Measurements from ENCODE around the gene ASTN2. TPM values are rescaled to one million over a fixed set of nuclear protein-coding genes. Genes with fewer than 3 reads are reported as not detected.

ASTN2 gene
- total RNA-seq, 1 donor from 2014 or later, result 0.53 TPM

DNA sequence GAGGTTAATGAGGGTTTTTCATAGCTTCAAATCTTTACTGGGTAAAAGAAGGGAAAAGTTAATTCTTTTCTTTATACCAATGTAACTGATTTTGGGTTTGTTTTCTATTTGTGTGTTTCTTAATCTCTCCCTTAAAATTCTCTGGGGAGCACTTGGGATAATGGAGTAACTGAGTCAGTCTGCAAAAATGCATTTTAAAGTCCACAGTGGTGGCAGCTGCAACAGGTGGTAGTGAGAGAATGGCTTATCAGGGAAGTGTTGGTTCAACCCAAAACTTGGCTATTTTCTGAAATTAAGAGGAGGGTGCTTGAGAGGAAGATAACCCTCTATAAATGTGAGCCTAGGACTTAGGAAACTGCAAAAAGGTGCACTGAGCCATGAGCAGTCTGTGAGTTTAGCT is 39.9 kb upstream of the ASTN2 start:
- DNase-seq (ENCODE audit: low read depth) (no peak), FAIRE-seq (no peak)
- Histone ChIP-seq H3K27me3 (ENCODE audit: control insufficient read depth, insufficient read depth, low read length) (no peaks in the 10 kb centered on the region), H3K36me3 (ENCODE audit: control insufficient read depth, insufficient read depth, low read length) (no peaks in the 10 kb centered on the region), H3K4me3 (ENCODE audit: low read depth, low read length) (no peak overlapping the region)
- no peak for TF ChIP-seq CTCF (IDR thresholded peaks at IDR 0.05; ENCODE audit: insufficient read depth, low read length, severe bottlenecking)

GRCh38 chr9:117453737-117454136 is 38.9 kb upstream of the ASTN2 start:
- TF ChIP-seq CTCF (IDR thresholded peaks at IDR 0.05; ENCODE audit: insufficient read depth, low read length, severe bottlenecking), result no peak
- FAIRE-seq (no peak), DNase-seq (ENCODE audit: low read depth) (no peak)
- no peaks in the 10 kb centered on the region for H3K27me3 ChIP-seq (ENCODE audit: control insufficient read depth, insufficient read depth, low read length)
- H3K4me3 ChIP-seq (ENCODE audit: low read depth, low read length), result no peak overlapping the region
- no peaks in the 10 kb centered on the region for H3K36me3 ChIP-seq (ENCODE audit: control insufficient read depth, insufficient read depth, low read length)

DNA sequence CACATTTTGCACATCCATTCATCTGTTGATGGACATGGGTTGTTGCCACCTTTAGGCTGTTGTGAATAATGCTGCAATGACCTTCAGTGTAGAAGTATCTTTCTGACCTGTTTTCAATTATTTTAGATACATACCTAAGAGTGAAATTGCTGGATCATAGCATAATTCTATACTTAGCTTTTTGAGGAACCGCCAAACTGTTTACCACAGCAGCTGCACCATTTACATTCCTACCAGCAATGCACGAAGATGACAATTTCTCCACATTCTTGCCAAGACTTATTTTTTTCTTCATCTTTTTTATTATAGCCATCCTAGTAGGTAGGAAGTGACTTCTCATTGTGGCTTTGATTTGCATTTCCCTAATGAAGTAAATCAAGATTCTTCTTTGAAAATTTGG is 36.5 kb upstream of the ASTN2 start:
- FAIRE-seq, result no peak
- H3K4me3 ChIP-seq (ENCODE audit: low read depth, low read length), result no peak overlapping the region

DNA sequence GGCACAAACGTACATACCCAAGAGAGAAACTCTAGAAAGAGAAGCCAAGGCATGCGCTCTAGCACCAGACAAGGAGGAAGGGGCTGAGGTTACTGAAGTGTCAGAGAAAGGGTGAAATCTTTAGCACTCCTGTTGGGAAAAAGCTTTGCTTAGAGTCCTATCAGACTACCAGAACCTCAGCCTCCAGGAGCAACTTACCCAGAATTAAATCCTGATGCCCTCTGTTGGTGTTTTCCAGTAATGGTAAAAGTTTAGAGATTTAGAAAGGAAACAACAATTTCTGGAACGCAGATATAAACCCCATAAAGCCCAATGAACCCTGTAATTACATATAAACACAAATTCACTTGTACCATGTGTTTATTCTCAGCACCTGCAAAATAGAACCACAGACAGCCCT is 33.2 kb upstream of the ASTN2 start:
- H3K36me3 ChIP-seq (ENCODE audit: control insufficient read depth, insufficient read depth, low read length), result no peaks in the 10 kb centered on the region
- DNase-seq (ENCODE audit: low read depth) (peak; percentile 3), FAIRE-seq (no peak)
- H3K4me3 ChIP-seq (ENCODE audit: low read depth, low read length), result no peak overlapping the region
- no peak for TF ChIP-seq CTCF (IDR thresholded peaks at IDR 0.05; ENCODE audit: insufficient read depth, low read length, severe bottlenecking)
- no peaks in the 10 kb centered on the region for H3K27me3 ChIP-seq (ENCODE audit: control insufficient read depth, insufficient read depth, low read length)

More for the DNA sequence above, 36.5 kb upstream of the ASTN2 start:
- no peak for DNase-seq (ENCODE audit: low read depth)
- Histone ChIP-seq H3K27me3 (ENCODE audit: control insufficient read depth, insufficient read depth, low read length) (no peaks in the 10 kb centered on the region), H3K36me3 (ENCODE audit: control insufficient read depth, insufficient read depth, low read length) (no peaks in the 10 kb centered on the region)
- TF ChIP-seq CTCF (IDR thresholded peaks at IDR 0.05; ENCODE audit: insufficient read depth, low read length, severe bottlenecking), result no peak

GRCh38 chr9:117445631-117446030 is 30.8 kb upstream of the ASTN2 start:
- no peak overlapping the region for H3K4me3 ChIP-seq (ENCODE audit: low read depth, low read length)
- no peaks in the 10 kb centered on the region for H3K36me3 ChIP-seq (ENCODE audit: control insufficient read depth, insufficient read depth, low read length)
- no peak for FAIRE-seq

More at GRCh38 chr9:117445631-117446030, 30.8 kb upstream of the ASTN2 start:
- no peaks in the 10 kb centered on the region for H3K27me3 ChIP-seq (ENCODE audit: control insufficient read depth, insufficient read depth, low read length)
- no peak for TF ChIP-seq CTCF (IDR thresholded peaks at IDR 0.05; ENCODE audit: insufficient read depth, low read length, severe bottlenecking)
- no peak for DNase-seq (ENCODE audit: low read depth)

All from bronchial epithelial cell (primary cell).